ENCODE measurements around the gene RAB44. TPM values are rescaled to one million over a fixed set of nuclear protein-coding genes. Genes with fewer than 3 reads are reported as not detected.

Gene RAB44
- total RNA-seq, 1 experiment from 2014 or later = not detected

- ATAC-seq = no peak
- ChIA-PET POLR2A (no interaction called here), CTCF (no interaction called here)
- Histone ChIP-seq H3K27ac (ENCODE audit: low read length) (no peak overlapping the region), H3K9me3 (ENCODE audit: control insufficient read depth, insufficient read depth, low read depth, low read length) (no peaks in the 10 kb centered on the region), H3K4me1 (ENCODE audit: control insufficient read depth, insufficient read depth, low read length) (peaks cover 3% of the 10 kb centered on the region; the same call in 1 of the 2 replicates), H3K4me3 (ENCODE audit: low read depth in 2 of 2, low read length in 2 of 2) (no peak overlapping the region), H3K36me3 (ENCODE audit: control insufficient read depth, insufficient read depth, low read length) (no peaks in the 10 kb centered on the region), H3K27me3 (ENCODE audit: control insufficient read depth, insufficient read depth, low read length) (no peaks in the 10 kb centered on the region)
- TF ChIP-seq TCF7L2 (IDR thresholded peaks at IDR 0.05; ENCODE audit: low read depth, low read length) (no peak), POLR2AphosphoS5 (IDR thresholded peaks at IDR 0.05; ENCODE audit: low read depth, low read length) (no peak), SIN3A (IDR thresholded peaks at IDR 0.05; ENCODE audit: borderline replicate concordance, insufficient read depth, low read depth, low read length) (no peak), CTCF (IDR thresholded peaks at IDR 0.05) (no peak)
- TF ChIP-seq, protein P1, sequence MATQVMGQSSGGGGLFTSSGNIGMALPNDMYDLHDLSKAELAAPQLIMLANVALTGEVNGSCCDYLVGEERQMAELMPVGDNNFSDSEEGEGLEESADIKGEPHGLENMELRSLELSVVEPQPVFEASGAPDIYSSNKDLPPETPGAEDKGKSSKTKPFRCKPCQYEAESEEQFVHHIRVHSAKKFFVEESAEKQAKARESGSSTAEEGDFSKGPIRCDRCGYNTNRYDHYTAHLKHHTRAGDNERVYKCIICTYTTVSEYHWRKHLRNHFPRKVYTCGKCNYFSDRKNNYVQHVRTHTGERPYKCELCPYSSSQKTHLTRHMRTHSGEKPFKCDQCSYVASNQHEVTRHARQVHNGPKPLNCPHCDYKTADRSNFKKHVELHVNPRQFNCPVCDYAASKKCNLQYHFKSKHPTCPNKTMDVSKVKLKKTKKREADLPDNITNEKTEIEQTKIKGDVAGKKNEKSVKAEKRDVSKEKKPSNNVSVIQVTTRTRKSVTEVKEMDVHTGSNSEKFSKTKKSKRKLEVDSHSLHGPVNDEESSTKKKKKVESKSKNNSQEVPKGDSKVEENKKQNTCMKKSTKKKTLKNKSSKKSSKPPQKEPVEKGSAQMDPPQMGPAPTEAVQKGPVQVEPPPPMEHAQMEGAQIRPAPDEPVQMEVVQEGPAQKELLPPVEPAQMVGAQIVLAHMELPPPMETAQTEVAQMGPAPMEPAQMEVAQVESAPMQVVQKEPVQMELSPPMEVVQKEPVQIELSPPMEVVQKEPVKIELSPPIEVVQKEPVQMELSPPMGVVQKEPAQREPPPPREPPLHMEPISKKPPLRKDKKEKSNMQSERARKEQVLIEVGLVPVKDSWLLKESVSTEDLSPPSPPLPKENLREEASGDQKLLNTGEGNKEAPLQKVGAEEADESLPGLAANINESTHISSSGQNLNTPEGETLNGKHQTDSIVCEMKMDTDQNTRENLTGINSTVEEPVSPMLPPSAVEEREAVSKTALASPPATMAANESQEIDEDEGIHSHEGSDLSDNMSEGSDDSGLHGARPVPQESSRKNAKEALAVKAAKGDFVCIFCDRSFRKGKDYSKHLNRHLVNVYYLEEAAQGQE (IDR thresholded peaks at IDR 0.05; ENCODE audit: insufficient read depth in 1 of 2, low read depth in 2 of 2, low read length in 1 of 2) = no peak
- DNase-seq (ENCODE audit: low read depth, low spot score) = no peak
- BruUV-seq (replicated peaks) = no TSS peak
- in situ Hi-C loops (cut with HindIII; ENCODE audit: low pct_unique_long_range_greater_than_20kb, low sequenced_read_pairs) (no loop called here), intact Hi-C loops (cut with micrococcal nuclease; ENCODE audit: unreplicated experiment) (loop anchor here (10.0 kb wide), 1 partner anchor 65 kb away; no protein-coding TSS in a partner anchor)
Observed at GRCh38 chr6:36749829-36750489, 52.3 kb downstream of the RAB44 start.

GRCh38 chr6:36751091-36751490 is 53.5 kb downstream of the RAB44 start:
- H3K36me3 ChIP-seq (ENCODE audit: control insufficient read depth, insufficient read depth, low read length) = no peaks in the 10 kb centered on the region
- in situ Hi-C loops (cut with HindIII; ENCODE audit: low pct_unique_long_range_greater_than_20kb, low sequenced_read_pairs) (no loop called here), intact Hi-C loops (cut with micrococcal nuclease; ENCODE audit: unreplicated experiment) (loop anchor here (10.0 kb wide), 1 partner anchor 66 kb away; no protein-coding TSS in a partner anchor)
- no peaks in the 10 kb centered on the region for H3K27me3 ChIP-seq (ENCODE audit: control insufficient read depth, insufficient read depth, low read length)
- DNase-seq (ENCODE audit: low read depth, low spot score) (no peak), ATAC-seq (no peak)
- ChIA-PET CTCF (interaction anchor here (1.0 kb wide), 1 partner anchor 136 kb away, joined by 11 read pairs; no protein-coding TSS in a partner anchor), POLR2A (no interaction called here)
- H3K9me3 ChIP-seq (ENCODE audit: control insufficient read depth, insufficient read depth, low read depth, low read length) = no peaks in the 10 kb centered on the region
- H3K27ac ChIP-seq (ENCODE audit: low read length) = no peak overlapping the region
- H3K4me1 ChIP-seq (ENCODE audit: control insufficient read depth, insufficient read depth, low read length) = peaks cover 4% of the 10 kb centered on the region
- no peak overlapping the region for H3K4me3 ChIP-seq (ENCODE audit: low read depth in 2 of 2, low read length in 2 of 2)
- no TSS peak for BruUV-seq (replicated peaks)
- TF ChIP-seq, protein P1 (IDR thresholded peaks at IDR 0.05; ENCODE audit: insufficient read depth in 1 of 2, low read depth in 2 of 2, low read length in 1 of 2) = no peak
- TF ChIP-seq SIN3A (IDR thresholded peaks at IDR 0.05; ENCODE audit: borderline replicate concordance, insufficient read depth, low read depth, low read length) (no peak), CTCF (IDR thresholded peaks at IDR 0.05) (no peak), TCF7L2 (IDR thresholded peaks at IDR 0.05; ENCODE audit: low read depth, low read length) (no peak)
